Measurements from ENCODE around the gene WDFY2. TPM values are rescaled to one million over a fixed set of nuclear protein-coding genes. Genes with fewer than 3 reads are reported as not detected.

The WDFY2 gene
- total and polyA plus RNA-seq, 4 donors: 3.4 to 10.5 (median 5.8) TPM

- TF ChIP-seq SP1 (IDR thresholded peaks at IDR 0.05): no peak
- Histone ChIP-seq H3K4me1 (ENCODE audit: control insufficient read depth in 4 of 4, insufficient read depth in 4 of 4, low read length in 3 of 4) (no peaks in the 10 kb centered on the region), H3K9ac (ENCODE audit: low read depth in 1 of 2, low read length in 2 of 2) (no peak overlapping the region), H3K4me3 (ENCODE audit: low read depth in 1 of 3, low read length in 3 of 3) (no peak overlapping the region), H3K36me3 (ENCODE audit: control insufficient read depth in 4 of 4, insufficient read depth in 3 of 4, low read depth in 1 of 4, low read length in 3 of 4) (peaks cover 0 to 14% (median 2%) of the 10 kb centered on the region in 4 donors), H3K27me3 (ENCODE audit: control insufficient read depth in 4 of 4, insufficient read depth in 4 of 4, low read length in 3 of 4) (no peaks in the 10 kb centered on the region), H3K27ac (ENCODE audit: low read depth in 1 of 2, low read length in 2 of 2) (no peak overlapping the region), H3K9me3 (ENCODE audit: control insufficient read depth in 4 of 4, low read length in 3 of 4) (no peaks in the 10 kb centered on the region)
- 95% methylated on average over 17 of the region's 17 CpGs for WGBS
- DNase-seq (ENCODE audit: low spot score): no peak
These were observed 187.3 kb downstream of the WDFY2 start for GRCh38 chr13:51771418-51772104.

- H3K27ac ChIP-seq (ENCODE audit: low read depth in 1 of 2, low read length in 2 of 2): no peak overlapping the region
- 91% methylated on average over 9 of the region's 9 CpGs for WGBS
- H3K9ac ChIP-seq (ENCODE audit: low read depth in 1 of 2, low read length in 2 of 2): no peak overlapping the region
- no peaks in the 10 kb centered on the region for H3K9me3 ChIP-seq (ENCODE audit: control insufficient read depth in 4 of 4, low read length in 3 of 4)
- peaks cover 0 to 10% (median 2%) of the 10 kb centered on the region in 4 donors for H3K36me3 ChIP-seq (ENCODE audit: control insufficient read depth in 4 of 4, insufficient read depth in 3 of 4, low read depth in 1 of 4, low read length in 3 of 4)
- no peak overlapping the region for H3K4me3 ChIP-seq (ENCODE audit: low read depth in 1 of 3, low read length in 3 of 3)
- H3K27me3 ChIP-seq (ENCODE audit: control insufficient read depth in 4 of 4, insufficient read depth in 4 of 4, low read length in 3 of 4): no peaks in the 10 kb centered on the region
- TF ChIP-seq MAX (IDR thresholded peaks at IDR 0.05): no peak
- DNase-seq (ENCODE audit: low spot score): no peak
- no peaks in the 10 kb centered on the region for H3K4me1 ChIP-seq (ENCODE audit: control insufficient read depth in 4 of 4, insufficient read depth in 4 of 4, low read length in 3 of 4)
These were observed 187.8 kb downstream of the WDFY2 start for GRCh38 chr13:51772105-51772455.

GRCh38 chr13:51772781-51773180 is 188.5 kb downstream of the WDFY2 start:
- Histone ChIP-seq H3K36me3 (ENCODE audit: control insufficient read depth in 4 of 4, insufficient read depth in 3 of 4, low read depth in 1 of 4, low read length in 3 of 4) (peaks cover 0 to 7% (median under 1%) of the 10 kb centered on the region in 4 donors), H3K4me1 (ENCODE audit: control insufficient read depth in 4 of 4, insufficient read depth in 4 of 4, low read length in 3 of 4) (no peaks in the 10 kb centered on the region), H3K4me3 (ENCODE audit: low read depth in 1 of 3, low read length in 3 of 3) (no peak overlapping the region), H3K27me3 (ENCODE audit: control insufficient read depth in 4 of 4, insufficient read depth in 4 of 4, low read length in 3 of 4) (no peaks in the 10 kb centered on the region), H3K27ac (ENCODE audit: low read depth in 1 of 2, low read length in 2 of 2) (no peak overlapping the region), H3K9ac (ENCODE audit: low read depth in 1 of 2, low read length in 2 of 2) (no peak overlapping the region), H3K9me3 (ENCODE audit: control insufficient read depth in 4 of 4, low read length in 3 of 4) (no peaks in the 10 kb centered on the region)
- TF ChIP-seq TAF1 (conservative IDR thresholded peaks at IDR 0.05) (no peak), REST (IDR thresholded peaks at IDR 0.05) (no peak), MAX (IDR thresholded peaks at IDR 0.05) (no peak), JUND (IDR thresholded peaks at IDR 0.05) (no peak), ZBTB33 (IDR thresholded peaks at IDR 0.05) (no peak), RXRA (IDR thresholded peaks at IDR 0.05) (no peak), NR2F2 (IDR thresholded peaks at IDR 0.05) (no peak), CTCF (IDR thresholded peaks at IDR 0.05; ENCODE audit: low read depth, low read length, missing input control) (no peak)
- no peak for DNase-seq (ENCODE audit: low spot score)
- WGBS: 94% methylated on average over 6 of the region's 6 CpGs
